Forelimb muscle (tissue), 1 donor: Measurements from ENCODE around the gene APBA1. TPM values are rescaled to one million over a fixed set of nuclear protein-coding genes. Genes with fewer than 3 reads are reported as not detected.

Experiments
- DNase-seq: peaks from one replicate; pipeline ENCODE4 v3.0.0-alpha.2; 2013; ENCODE audit warnings: low read depth
- polyA plus RNA-seq: library from polyadenylated mRNA; unstranded; fragments of 120-200 nt; gene quantifications from one replicate; pipeline ENCODE4 v1.2.1, GENCODE V29; 2013; ENCODE audit not compliant: insufficient read length

APBA1 gene
- polyA plus RNA-seq, 1 donor, result 5.3 TPM

DNA sequence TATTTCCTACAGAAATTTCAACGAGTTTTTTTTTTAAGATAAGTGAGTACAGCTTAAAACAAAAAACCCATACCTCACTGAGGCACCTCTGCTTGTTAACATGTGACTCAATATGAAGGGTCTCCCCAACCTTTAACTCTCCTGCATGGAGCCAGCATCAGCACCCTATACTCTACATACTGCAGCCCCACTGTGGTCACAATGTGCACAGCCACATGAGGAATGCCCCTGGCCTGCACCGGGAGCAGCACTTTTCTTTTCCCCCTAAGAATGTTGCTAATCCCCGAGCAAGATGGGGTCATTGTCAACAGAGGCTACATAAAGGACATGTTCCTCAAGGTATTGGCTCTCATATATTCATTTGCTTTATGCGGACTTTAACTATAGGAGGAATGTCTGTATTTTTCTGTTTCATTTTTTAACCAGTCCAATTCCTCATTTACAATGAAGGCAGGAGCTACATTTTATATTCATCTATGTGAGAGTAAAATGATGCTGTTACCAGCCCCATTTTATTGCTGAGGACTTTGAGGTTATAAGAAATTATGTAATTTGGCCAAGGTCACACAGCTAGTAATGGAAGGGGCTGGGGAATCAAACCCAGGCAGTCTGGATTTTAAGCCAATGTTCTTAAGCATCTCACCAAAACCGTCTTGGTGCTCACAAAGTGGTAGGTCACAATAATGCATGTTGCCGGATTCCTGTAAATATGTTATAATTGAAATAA is 93.0 kb downstream of the APBA1 start:
- DNase-seq, result no peak

DNA sequence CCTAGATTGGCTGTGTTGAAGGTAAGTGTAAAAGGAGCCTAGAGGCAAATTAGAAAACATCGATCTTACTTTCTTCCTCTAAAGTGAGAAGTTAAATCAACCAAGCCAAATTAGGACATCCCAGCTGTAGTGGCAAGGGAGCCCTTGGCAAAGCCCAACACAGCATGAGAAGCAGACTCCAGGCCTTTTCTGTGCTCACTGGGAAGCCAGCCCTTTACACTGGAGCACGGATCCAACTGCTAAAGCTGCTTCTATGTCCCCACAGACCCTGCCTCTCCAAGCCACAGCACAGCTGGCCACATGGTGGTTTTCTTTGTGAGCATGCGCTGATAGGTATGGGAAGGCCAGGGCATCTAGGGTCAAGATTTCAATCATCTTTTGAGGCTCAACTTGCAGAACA is 94.1 kb downstream of the APBA1 start:
- no peak for DNase-seq

DNA sequence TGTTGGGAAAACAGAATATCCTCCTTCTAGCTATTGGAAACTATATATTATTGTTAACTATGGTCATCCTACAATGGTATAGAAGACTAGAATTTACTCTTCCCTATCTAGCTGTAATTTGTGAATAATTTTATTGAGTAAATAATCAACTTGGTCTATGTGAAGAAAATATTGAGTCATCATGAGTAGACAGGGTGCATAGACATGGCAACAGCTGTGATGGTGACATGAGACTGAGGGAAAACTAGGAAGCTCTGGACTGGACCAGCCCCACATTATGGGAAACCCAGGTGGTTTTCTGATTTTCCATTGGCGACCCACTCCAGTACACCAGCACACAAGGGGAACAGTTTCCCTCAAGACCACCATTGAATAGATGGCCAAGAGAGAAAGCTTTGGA is 95.0 kb downstream of the APBA1 start:
- no peak for DNase-seq

DNA sequence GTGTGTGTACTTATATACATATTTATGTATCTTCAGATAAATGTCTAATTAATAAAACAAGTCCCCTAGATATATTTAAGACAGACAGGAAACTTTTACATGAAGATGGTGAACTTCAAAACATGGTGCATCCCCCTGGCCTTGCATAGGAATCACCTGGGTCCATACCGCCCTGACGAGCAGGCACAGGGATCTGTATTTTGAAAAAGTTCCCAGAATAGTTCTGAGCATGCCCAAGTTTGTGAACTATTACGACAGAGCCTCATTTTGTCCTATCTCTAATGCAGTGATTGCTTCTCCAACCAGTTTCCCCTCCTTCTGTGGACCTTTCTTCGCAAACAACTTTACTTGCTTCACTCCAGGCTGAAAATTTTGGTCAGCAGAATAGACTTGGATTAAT is 98.1 kb downstream of the APBA1 start:
- no peak for DNase-seq

DNA sequence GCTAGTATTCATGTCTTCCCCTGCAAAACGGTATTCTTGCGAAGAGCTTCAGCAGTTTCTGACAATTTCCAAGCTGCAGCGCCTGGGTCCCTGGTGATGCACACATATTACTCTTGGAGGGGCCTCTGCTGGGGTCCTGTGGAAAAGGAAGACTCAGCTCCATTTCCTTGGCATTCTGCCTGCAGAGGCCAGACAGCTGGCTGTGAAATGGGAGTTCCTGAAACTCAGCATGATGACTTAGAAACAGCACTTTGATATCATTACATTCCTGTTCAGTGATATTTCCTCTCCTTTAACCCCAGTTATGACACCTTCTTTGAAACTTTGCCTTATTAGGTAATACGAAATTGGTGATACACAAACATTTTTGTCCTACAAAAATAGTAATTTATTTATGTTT is 98.5 kb downstream of the APBA1 start:
- no peak for DNase-seq

DNA sequence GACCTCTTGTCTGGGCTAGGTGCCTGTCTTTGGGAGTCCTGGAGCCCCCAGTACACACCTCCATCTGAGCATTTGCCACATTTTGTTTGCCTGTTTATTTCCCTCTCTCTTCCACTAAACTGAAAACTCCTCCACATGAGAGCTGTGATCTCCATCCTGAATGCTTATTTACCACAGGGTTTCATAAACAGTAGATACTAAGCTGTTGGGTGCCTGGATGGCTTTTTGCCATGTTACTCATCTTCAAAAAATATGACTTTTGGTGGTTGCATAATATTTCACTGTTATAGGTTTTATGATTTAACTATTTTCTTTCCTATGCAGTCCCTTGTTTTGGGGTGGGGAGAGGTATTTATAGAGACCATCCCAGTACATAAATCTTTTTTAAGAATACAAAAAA is 99.6 kb downstream of the APBA1 start:
- no peak for DNase-seq

DNA sequence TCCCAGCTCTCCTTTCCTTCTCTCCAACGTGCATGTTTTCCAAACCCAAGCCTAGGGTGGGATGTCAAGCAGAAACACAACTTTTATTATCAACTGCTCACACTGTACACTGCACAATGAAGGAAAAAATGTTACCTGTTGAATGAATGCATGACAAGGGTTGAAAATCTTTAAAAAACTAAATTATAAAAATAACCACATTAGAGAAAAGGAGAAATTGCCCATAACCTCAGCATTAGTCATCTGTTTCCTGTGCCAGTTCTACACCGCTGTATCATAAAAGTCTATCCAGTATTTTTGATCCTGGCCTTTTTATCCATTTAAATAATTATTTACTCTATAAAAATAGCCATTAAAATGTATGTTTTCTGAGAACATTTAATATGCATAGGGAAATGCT is 101.1 kb downstream of the APBA1 start:
- DNase-seq, result no peak

DNA sequence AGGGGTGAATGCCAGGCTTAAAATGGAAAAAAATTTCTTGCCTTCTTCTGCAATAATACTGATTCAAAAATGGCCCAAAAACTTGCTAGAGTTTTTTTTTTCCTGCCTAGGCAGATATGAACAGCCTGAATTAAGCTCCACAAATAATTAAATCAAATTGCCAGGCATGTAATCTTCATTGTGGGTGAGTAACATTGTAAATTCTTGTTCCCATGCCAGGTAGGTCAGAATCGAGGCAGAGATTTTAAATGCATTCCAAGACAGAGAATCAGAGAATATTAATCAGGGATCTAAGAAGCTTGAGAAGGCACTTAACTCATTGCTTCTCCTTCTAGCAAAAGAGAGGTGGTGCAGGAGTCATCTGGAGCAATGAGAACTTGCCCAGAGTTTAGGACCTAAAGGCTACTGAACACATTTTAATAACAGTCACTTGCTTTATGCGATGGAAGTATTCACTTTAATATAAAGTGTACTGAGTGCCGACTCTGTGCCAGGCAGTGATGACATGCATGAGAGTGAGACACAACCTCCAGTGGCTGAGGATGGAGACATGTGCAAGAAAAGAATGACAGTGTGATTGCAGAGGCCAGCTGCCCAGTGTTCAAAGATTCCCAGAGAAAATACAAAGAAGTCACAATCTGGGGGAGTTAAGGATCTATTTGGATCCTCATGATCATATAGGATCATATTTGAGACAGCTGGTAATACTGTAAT is 102.3 kb downstream of the APBA1 start:
- no peak for DNase-seq

DNA sequence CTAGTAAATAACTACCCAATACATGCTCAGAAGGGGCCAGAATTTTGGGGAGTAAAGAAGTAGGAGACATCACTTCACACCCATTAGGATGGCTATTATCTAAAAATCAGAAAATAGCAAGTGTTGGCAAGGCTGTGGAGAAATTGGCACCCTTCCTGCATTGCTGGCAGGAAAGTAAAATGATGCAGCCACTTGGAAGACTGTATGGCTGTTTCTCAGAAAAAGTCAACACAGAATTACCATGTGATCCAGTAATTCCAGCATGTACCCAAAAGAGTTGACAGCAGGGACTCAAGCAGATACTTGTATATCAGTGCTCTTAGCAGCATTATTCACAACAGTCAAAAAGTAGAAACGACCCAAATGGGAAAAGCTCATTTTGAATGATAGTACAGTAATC is 107.6 kb downstream of the APBA1 start:
- DNase-seq, result no peak

DNA sequence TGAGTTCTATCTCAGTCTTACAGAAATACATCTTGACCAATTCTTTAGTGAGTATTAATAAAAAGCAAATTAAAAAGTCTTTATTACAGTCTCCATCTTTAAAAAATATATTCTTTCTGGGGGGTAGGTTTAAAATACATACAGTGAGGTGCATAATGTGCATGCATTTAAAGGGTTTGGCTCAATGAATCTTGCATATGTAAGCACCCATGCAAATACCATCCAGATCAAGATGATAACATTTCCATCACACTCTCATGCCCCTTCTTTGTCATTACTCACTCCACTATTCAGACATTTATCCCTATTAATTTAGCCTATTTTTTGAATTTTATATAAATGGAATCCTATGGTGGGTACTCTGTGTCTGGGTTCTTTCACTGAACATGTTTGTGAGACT is 113.0 kb downstream of the APBA1 start:
- DNase-seq, result no peak

DNA sequence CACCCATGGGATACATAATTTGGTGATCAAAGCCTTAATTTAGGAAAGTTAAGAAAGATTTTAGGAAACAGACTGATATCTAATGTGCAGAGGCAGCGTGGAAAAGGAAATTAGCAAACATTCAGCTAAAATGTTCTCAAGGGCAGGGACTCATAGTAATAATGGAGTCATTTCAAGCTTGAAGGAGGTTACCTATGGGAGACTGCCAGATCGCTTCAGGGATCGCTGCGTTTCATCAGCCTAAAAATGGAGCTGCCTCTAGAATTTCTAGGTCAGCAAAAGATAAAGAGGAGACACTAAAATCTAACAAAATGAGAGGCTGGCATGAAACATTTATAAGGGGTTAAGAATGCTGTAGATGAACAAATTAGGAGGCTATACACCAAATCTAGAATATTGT is 115.5 kb downstream of the APBA1 start:
- no peak for DNase-seq

DNA sequence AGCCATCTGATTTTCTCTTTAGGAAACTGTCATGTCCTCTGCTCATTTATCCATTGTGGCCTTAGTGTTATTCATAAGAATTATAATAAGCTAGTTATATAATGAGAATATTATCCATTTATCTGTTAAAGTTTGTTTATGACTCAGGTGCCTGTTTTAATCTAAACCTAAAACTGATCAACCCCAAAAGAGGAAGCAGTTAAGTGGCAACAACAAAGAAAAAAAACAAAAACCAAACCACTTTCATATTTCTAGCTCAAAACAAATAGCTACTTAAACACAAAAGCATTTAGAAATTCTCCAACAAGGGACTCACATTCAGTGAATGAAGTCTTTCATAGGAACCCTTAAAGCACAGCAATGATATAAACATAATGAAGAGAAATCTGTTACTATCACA is 116.4 kb downstream of the APBA1 start:
- no peak for DNase-seq

DNA sequence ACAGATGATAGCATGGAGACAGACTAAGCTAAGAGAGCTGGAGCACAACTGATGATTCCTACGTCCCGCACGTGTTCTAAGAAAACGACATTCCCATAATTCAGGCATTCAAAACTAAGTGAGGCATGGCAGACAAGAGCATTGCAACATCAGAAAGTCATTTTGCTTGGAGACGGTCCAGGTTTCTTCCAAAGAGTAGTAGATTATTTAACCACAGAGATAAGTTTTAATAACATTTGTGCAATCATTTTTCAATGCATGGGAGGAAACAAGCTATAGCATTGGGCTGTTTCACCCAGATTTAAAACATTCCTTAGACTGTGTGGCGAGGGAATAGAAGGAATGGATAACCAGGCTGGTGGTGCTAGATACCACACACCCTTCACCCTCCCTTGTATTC is 117.2 kb downstream of the APBA1 start:
- DNase-seq, result no peak

DNA sequence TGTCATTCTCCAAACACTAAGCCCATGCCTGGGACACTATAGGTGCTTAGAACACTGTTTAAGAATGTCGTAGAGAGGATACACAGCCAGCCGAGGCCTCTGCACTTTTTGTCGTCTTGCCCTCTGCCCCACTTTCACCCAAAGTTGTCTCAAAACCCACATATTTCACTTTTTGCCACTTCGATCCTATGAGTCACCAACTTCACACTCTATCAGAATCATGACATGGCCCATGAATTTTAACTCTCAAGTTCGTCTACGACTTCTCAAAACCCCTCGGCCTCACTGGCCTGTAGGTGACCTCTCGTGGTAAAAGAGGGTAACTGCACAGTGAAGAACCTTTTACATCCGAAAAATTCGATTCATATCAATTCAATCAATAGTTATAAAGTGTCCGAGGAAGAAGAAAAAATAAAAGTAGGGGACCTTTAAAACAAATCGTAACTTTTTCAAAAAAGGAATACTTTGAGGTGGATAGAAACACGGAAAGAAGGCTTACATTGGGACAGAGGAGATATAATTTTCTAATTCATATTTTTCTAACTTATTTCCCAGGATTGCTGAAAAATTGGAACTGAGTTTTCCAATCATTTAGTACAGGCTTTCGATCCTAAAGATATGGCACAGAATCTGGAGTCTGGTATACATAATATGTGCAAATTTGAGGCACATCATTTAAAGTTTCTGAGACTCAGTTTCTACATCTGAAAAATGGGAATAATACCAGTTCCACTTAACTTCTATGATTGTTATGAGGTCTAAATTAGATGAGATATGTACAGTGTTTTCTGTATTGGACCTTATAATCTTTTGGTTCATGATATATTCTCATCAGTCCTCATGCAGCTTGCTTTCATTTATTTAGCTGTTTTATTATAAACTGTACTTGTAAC is 122.6 kb downstream of the APBA1 start:
- no peak for DNase-seq

DNA sequence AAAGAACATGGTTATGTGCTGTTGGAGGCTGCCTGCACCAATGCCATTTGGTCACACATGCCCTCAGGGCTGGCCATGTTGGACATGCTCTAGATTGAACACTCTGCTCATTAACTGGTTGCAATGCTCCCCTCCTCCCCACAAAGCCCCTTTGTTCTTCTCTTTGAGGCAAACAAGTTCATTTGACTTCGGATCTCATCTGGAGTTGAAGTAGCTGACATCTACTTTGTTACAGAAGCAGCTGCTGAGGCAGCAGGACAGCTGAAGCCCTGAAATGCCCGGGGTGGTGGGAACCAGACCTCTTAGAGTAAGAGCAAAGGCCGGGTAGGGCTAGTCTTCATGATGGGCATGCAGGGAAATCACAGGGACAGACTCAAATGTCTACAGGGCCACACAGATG is 123.5 kb downstream of the APBA1 start:
- DNase-seq, result no peak

DNA sequence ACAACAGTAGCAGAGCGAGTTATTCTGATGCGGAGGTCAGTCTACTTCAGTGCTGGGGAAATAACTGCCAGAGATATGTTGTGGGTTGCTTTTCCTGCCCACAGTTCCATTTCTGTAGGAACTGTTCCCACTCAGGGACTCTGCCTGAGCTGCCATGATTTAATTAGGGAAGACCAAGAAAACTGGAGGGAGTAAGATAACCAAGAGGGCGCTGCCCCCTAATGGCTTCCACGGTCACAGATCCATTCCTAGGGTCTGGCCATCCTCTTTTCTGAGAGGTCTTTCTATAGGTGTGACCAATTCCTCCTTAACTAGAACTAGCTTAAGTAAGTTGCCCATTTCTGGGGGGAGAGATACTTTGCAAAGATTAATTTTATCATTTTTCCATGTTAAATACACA is 125.9 kb downstream of the APBA1 start:
- no peak for DNase-seq

DNA sequence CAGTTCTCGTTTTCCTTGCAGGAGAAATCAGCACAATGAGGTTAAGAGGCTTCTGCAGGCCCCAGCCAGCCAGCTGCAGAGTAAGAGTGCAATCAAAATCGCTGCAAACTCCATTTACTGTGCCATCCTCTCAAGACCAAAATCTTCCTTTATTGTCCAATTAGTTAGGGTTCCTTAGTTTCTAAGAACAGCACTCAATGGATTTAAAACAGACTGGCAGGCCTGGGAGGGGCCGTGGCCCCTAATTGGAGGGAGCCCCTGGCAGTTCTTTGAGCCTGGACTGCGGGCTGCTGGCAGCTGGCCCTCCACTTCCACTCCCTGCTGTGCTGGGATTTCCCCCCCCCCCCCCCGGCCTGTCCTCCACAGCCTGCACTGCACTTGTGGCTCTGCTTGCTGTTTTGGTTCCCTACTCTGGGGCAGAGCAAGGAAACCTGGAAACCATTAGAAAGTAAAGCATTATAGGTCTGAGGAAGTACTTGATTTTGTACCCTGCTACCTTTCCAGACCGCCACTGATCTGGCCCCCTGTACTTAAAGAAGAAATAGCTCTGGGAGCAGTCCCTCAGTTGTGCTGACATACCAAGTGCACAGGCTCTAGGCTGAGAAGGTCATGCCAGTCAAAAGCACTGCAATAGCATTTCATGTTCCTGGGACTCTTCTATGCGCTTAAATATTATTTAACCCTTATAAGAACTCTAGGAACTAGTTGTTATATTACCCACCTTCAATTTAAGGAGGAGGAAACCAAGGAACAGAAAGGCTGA is 129.0 kb downstream of the APBA1 start:
- no peak for DNase-seq

DNA sequence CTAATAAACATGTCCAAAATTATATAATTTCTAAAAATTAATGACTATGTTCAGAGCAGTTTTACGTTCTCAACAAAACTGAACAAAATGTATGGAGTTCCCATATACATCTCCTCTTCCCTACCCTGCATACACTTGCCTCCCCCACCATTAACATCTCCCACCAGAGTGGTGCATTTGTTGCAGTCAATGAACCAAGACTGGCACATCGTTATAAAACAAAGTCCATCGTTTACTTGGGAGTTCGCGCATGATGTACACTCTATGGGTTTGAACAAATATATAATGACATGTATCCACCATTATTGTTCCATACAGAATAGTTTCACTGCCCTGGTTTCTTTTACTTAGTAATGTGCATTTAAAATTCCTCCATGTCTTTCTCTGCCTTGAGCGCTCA is 130.1 kb downstream of the APBA1 start:
- DNase-seq, result no peak

DNA sequence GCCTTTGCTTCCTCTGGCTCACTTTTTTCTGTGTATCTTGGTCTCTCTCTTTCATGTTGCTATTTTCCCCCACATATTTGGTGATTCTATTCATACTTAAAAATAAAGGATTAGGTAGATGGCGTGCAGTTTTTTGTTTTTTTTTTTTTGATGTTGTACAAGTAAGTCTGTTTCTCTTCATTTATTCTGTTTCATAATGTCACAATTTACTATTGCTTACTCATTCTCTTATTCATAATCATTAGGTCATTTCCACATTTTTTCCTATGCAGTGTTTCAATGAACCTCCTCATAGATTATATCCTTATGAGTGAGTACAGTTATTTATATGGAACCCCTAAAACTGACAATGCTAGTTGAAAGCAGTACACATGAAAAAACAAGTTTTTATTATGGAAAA is 136.3 kb downstream of the APBA1 start:
- no peak for DNase-seq

DNA sequence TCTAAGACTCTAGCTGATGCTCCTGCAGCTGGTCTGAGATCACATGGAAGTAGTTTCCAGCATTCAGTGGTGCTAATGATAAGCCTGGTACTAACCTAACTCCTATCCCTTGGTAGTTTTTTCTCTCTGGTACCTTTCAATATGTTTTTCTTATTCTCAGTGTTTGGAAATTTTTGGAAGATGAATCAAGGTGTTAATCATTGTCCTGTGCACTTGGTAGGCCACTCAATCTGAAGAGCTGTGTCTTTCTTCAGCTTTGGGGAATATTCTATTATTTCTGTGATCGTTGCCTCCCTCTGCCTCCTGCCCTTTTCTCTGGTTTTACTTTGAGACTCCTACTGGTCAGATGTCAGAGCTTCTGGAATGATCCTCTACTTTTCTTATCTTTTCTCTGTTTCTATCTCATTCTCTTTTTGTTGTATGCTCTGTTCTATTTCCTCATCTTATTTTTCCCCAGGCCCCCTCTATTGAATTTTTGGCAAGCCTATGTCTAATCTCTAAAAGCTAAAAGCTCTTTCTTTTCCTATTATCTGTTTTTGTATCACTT is 136.8 kb downstream of the APBA1 start:
- DNase-seq, result no peak

DNA sequence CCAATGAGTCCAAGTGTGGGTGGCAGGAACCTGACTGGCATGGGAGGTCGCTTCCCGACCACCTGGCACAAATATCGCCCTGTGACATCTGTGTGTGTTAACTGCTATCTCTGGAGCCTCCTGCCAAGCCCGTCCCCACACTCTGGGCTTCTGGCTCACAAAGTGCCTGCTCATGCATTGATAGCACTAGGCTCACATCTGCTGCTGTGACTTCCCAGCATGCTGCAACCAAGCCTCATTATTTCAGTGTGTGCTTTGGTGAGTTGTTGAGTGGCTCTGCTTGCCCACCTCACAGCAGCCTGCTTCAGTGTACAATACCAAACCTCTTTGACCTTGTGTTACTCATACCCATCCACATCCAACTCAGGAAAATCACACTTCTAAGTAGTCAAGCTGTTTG is 139.8 kb downstream of the APBA1 start:
- no peak for DNase-seq

DNA sequence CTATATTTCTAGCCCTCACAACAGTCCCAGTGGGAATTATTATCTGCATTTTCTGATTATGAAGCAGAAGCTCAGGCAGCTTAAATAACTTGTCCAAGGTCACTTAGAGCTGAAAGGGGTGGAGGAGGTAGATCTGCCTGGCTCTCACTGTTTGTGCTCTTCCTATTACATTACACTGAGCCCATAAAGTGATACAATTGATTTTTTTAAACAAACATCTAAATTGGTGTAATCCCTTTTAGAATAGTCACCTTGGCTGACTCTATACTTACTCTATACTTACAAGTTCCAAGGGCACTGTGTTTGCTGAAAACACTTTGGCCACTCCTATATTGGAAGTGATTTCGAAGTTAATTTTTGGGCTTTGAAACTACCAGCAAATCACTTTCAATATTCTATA is 144.7 kb downstream of the APBA1 start:
- no peak for DNase-seq
